PC-9 (cell line): ENCODE data around the gene SPDYE1.

Source experiments
- CTCF ChIP-seq: fragments of 200-600 bp; sonication (generic); conservative IDR thresholded peaks from 2 replicates; pipeline ENCODE4 v1.6.1; 2017; ENCODE audit warnings: mixed run types, antibody characterized with exemption, mild to moderate bottlenecking, moderate library complexity
- EZH2 ChIP-seq: fragments of 200-600 bp; sonication (generic); IDR thresholded peaks from 2 replicates; pipeline ENCODE4 v1.8.0; 2017; ENCODE audit warnings: antibody characterized with exemption, low read depth

- no peak for TF ChIP-seq CTCF
- no peak for TF ChIP-seq EZH2
Observed at GRCh38 chr7:43956027-43956426, 41.7 kb upstream of the SPDYE1 start.
